Dedifferentiated amniotic fluid mesenchymal stem cell (primary cell): Measurements from ENCODE around the gene OR4D6.
"Not testable (repeated sequence)": the region's sequence is repeated elsewhere in the genome, so short reads cannot be mapped to it uniquely, and the experiment has no call there.

Experiments
- DNase-seq: peaks from one replicate; pipeline ENCODE4 v3.0.0-alpha.2; 2016; ENCODE audit errors: extremely low spot score

The OR4D6 gene

DNA sequence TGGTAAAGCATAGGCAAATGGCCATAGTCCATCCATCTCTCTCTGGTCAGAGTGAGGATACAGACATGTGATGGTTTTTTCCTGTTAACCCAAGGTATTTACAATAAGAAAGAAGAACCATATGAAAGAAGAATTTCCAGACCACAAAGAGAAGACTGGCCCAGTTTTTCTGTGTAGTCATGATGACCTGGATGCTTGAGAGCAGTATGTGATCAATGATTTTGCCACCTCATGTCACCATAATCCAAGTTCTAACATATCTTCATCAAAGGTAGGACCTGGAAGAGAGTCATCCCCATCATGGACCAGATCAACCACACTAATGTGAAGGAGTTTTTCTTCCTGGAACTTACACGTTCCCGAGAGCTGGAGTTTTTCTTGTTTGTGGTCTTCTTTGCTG, at the start of gene OR4D6:
Gene OR4D6, plus strand, starts transcription at position 301 of the 400 bp plus-strand sequence. Its CDS starts 0 bp downstream, at position 301.
- DNase-seq: no peak

DNA sequence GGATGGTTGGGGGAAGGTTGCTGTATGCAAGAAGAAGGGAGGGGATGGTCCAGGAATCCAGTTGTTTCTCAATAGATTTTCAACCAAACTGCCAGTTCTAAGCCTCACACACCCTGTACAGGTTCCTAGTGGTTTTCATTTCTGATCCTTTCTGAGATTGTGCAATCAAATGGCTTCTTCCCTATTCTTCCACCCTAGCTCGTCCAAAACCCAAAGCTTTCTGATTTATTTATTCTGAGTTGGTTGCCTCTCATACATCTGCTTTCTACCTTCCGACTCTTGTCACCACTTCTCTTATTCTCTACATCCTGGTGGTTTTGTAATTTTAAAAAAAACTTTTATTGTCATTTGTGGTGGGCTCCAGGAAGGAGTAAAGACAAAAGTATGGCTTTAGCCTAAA, 43.1 kb upstream of the OR4D6 start:
- DNase-seq: no peak

DNA sequence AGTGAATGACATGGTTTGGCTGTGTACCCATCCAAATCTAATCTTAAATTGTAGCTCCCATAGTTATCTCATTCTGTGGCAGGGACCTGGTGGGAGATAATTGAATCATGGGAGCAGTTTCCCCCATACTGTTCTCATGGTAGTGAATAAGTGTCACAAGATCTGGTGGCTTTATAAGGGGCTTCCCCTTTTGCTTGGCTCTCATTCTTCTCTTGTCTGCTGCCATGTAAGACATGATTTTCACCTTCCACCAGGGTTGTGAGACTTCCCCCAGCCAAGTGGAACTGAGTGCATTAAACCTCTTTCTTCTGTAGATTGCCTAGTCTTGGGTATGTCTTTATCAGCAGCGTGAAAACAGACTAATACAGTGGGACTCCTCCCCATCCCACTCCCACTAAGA, 41.6 kb upstream of the OR4D6 start:
- no peak for DNase-seq

- no peak for DNase-seq
Measured at GRCh38 chr11:59416613-59417012, 40.1 kb upstream of the OR4D6 start.

- DNase-seq: no peak
Measured at GRCh38 chr11:59417023-59417422, 39.7 kb upstream of the OR4D6 start.

- no peak for DNase-seq
Measured at GRCh38 chr11:59418156-59418555, 38.6 kb upstream of the OR4D6 start.

DNA sequence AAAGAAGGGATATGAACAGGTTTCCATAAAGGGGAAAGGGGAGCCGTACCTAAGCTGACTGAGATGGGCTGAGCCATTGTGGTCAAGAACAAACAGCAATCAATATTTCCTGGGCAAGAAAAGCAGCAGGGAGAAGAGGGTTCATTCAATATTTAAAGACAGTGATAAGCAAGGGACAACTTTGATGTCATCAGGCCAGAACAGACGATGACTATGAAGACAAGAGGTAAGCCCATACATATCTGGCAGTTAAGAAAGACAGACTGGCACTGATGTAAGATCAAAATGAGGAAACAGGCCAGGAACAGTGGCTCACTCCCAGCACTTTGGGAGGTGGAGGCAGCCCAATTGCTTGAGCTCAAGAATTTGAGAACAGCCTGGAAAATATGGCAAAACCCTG, 32.9 kb upstream of the OR4D6 start:
- DNase-seq: no peak

- no peak for DNase-seq
Measured at GRCh38 chr11:59425131-59425530, 31.6 kb upstream of the OR4D6 start.

GRCh38 chr11:59426361-59427067, 30.2 kb upstream of the OR4D6 start, which contains the start of gene OR5A2:
Gene OR5A2, minus strand, starts transcription at chr11:59426413. Its CDS starts 3,460 bp downstream, at chr11:59422953.
- DNase-seq: no peak

DNA sequence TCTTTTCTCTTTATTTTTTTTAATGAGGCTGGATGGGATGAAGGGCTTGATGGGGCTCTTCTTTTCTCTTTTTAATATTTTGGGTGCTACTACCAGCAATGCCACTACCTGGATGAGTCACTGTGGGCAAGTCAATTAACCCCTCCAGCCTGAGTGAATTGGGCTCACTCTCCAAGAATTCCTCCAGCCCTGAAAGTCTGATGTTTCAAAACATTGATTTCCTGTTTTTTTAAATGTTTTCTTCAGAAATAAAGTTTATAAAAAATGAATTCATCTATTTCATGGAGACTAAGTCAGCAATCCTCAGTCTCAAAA, 29.7 kb upstream of the OR4D6 start:
- no peak for DNase-seq

- DNase-seq: peak; percentile 17
Measured at GRCh38 chr11:59429924-59430516, 26.7 kb upstream of the OR4D6 start.

DNA sequence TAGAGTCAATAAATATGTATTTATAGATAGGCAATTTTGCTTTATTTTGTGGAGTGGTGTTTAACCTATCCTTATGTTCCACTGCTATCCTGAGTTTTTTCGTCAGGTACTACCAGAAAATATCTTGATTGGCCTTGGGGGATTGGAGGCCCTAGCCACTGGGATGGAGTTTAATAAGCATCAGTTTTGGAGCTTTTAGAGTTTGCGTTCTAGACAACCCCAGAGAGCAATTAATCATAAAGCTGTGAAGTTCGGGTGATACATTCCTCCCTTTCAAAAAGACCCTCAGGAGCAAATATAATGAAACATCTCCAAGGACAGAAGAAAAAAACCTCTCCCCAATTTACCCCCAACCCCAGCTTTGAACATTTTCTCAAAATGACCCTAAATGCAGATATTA, 20.6 kb upstream of the OR4D6 start, which contains the start of gene OR5A1:
Gene OR5A1, plus strand, starts transcription at position 301 of the 400 bp plus-strand sequence. CDS start 6,700 bp downstream, outside the sequence.
- no peak for DNase-seq

- DNase-seq: no peak
Measured at GRCh38 chr11:59437770-59438169, 19.0 kb upstream of the OR4D6 start.

DNA sequence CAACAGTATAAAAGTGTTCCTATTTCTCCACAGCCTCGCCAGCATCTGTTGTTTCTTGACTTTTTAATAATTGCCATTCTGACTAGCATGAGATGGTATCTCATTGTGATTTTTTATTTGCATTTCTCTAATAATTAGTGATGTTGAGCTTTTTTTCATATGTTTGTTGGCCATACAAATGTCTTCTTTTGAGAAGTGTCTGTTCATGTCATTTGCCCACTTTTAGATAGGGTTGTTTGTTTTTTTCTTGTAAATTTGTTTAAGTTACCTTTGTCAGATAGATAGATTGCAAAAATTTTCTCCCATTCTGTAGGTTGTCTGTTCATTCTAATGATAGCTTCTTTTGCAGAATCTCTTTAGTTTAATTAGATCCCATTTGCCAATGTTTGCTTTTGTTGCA, 11.1 kb upstream of the OR4D6 start:
- not testable (repeated sequence) for DNase-seq

DNA sequence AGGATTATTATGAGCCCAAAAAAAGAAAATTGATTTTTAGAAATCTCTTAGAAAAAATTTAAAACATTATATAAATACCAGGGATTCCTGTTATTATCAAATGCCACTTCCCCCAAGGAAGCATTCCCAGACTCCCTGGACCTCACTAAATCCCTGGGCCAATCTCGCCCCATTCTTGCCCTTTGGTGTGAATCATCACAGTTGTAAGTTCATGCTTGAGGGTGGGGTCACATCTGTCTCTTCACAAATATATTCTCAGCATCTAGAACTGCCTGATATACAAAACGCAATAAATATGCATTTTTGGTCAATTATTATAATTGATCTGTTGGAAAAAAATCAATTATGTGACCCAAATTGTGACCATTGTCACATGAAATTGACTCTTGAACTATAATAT, 8.3 kb upstream of the OR4D6 start:
- no peak for DNase-seq

DNA sequence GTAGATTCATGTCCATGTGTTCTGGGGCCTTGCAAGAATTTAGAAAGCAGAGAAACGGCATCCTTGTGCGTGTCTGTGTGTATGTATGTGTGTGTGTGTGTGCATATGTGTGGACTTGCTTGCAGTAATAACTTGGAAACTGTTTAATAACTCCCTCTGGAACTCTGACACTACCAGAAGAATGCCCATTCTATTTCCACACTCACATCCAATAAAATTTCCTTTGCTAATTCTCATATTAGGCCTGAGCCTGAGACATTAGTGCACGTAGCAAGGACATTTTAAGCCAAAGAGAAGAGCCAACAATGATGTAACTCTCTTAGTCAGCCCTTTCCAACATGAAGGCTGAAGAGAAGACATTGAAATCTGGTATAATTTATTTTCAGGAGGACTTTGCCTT, 3.2 kb downstream of the OR4D6 start:
- DNase-seq: no peak

DNA sequence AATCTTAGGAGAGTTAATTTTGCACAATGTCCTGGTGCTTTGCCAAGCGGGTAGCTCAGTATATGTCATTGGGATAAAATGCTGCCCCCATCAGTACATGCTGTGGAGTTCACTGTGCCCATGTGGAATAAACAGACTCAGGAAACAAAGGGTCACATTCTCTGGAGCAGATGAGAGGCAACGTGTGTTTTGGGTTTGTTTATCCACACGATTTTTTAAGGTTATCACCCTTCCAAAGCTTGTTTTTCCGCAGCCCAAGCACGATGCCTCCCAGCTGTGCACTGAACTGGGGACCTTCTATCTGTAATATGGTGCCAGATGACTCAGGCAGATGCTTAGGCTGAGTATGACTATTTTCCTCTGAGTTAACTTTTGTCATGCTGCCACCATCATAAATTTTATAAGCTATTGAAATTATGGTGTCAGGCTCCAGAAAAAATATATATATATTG, 6.5 kb downstream of the OR4D6 start:
- no peak for DNase-seq

DNA sequence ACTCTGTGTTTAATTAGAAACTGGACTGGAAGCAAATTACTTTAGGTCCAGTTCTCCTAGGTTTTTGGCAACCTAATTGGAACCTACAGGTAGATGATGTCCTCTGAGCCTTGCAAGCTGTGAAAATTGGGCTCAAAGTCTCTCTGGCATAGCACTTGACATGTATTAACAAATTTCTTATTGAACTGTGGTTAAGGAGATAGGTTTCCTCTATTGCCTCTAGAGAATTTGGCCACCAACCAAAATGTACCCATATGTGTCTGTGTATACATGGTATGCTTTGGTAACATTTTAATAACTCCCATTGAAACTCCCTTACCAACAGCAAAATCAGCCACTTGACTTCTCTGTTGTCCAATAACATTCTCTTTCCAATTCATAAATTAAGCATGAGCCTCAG, 16.3 kb downstream of the OR4D6 start, which contains the start of gene OR4D10:
Gene OR4D10, plus strand, starts transcription at position 301 of the 400 bp plus-strand sequence. CDS start 4,115 bp downstream, outside the sequence.
- DNase-seq: no peak

DNA sequence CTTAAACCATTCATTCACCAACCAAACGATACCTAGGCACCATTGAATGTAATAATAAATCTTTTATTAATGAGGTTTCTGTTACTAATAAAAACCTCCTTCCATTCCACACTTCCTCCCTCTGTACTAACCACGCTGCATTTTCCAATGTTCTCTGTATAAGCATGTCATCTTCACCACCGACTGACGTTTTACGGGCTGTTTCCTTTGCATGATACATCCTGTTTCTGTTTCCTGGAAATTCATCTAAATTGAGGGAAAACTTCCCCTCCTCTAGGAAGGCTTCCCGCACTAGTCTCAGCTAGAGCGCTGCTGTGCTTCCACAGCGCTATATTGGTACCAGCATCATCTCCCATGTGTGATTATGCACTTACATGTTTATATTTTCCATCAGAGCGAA, 18.4 kb downstream of the OR4D6 start:
- no peak for DNase-seq

GRCh38 chr11:59479906-59480305, 23.1 kb downstream of the OR4D6 start:
- DNase-seq: no peak

DNA sequence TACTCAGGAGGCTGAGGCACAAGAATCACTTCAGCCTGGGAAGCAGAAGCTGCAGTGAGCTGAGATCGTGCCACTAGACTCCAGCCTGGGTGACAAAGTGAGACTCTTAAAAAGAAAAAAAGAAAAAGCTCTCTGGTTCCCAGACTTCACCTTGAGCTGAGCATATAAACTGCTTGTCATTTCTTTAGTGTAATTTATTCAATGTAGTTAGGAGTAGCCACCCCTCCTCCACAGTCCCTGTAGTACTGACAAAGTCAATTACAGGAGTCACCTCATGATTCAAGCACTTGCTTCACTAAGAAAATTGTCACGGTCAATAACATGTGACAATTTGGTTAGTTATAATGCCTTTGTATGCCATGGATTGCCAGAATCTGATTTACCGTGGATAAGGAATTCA, 23.6 kb downstream of the OR4D6 start:
- DNase-seq: no peak

DNA sequence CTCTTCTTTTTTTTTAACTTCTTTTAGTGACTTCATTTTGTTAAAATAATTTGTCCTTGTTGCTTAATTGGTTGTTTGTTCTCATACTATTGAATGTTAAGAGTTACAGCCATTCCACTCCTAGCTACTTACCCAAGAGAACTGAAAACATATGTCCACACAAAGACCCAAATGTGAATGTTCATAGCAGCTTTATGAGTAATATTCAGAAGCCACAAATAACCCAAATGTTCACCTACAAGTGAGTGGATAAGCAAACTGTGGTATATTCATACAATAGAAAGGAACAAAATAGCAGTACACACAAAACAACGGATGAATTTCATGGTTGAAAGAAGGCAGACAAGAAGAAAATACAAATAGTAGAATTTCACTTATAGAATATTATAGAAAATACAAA, 45.2 kb downstream of the OR4D6 start:
- DNase-seq: no peak

- no peak for DNase-seq
Measured at GRCh38 chr11:59503276-59503675, 46.5 kb downstream of the OR4D6 start, which contains the start of gene OR4D11. Gene OR4D11, plus strand, starts transcription at chr11:59503576. Its CDS starts 0 bp downstream, at chr11:59503576.
